WERI-Rb-1 (cell line): ENCODE results near the gene BCAS3.

Experiments used
- DNase-seq: peaks from one replicate; pipeline ENCODE4 v3.0.0-alpha.2; 2020
- H3K27ac ChIP-seq: fragments of 250-450 bp; sonication (Bioruptor Pico); 2 replicates; pipeline ENCODE4 v1.5.1; 2020; ENCODE audit warnings: mild to moderate bottlenecking, moderate library complexity
- H3K27me3 ChIP-seq: fragments of 250-450 bp; sonication (Bioruptor Pico); 2 replicates; pipeline ENCODE4 v1.5.1; 2021; ENCODE audit warnings: mild to moderate bottlenecking, low read depth, moderate library complexity; ENCODE audit not compliant: insufficient read depth, severe bottlenecking
- H3K36me3 ChIP-seq: fragments of 250-450 bp; sonication (Bioruptor Pico); 2 replicates; pipeline ENCODE4 v1.5.1; 2020; ENCODE audit warnings: mild to moderate bottlenecking, moderate library complexity
- H3K4me3 ChIP-seq: 2 replicates; pipeline ENCODE4 v1.5.1; 2011; ENCODE audit warnings: low read depth, mild to moderate bottlenecking, control low read depth, low read length
- H3K9me3 ChIP-seq: fragments of 250-450 bp; sonication (Bioruptor Pico); 2 replicates; pipeline ENCODE4 v1.5.1; 2021; ENCODE audit warnings: mild to moderate bottlenecking, moderate library complexity; ENCODE audit not compliant: severe bottlenecking
- TF ChIP-seq, protein P1 (sequence below): IDR thresholded peaks from 2 replicates; pipeline ENCODE4 v1.5.1; 2011; ENCODE audit warnings: low read depth, mild to moderate bottlenecking, control low read depth, inconsistent platforms, low read length

BCAS3 gene

DNA sequence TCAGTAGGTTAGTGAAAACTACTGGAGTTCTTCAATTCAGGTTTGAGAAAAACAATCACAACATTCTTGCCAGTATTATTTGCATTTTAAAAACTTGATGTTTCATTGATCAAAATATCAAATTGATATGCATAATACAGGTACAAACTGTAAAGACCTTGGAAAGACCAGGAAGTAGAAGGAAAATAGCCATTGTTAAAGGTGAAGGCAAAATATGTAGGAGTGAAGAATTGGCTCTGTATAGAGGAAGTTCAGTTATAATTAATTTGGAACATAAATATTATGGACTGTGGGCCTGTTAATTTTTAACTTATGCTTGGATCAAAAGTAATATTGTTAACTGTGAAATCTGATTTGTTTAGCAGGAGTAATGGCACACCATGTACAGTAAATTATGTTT is 112.6 kb downstream of the BCAS3 start:
- Histone ChIP-seq H3K4me3 (no peak overlapping the region), H3K9me3 (no peaks in the 10 kb centered on the region), H3K27me3 (no peaks in the 10 kb centered on the region), H3K27ac (no peak overlapping the region), H3K36me3 (no peaks in the 10 kb centered on the region)
- TF ChIP-seq, protein P1, sequence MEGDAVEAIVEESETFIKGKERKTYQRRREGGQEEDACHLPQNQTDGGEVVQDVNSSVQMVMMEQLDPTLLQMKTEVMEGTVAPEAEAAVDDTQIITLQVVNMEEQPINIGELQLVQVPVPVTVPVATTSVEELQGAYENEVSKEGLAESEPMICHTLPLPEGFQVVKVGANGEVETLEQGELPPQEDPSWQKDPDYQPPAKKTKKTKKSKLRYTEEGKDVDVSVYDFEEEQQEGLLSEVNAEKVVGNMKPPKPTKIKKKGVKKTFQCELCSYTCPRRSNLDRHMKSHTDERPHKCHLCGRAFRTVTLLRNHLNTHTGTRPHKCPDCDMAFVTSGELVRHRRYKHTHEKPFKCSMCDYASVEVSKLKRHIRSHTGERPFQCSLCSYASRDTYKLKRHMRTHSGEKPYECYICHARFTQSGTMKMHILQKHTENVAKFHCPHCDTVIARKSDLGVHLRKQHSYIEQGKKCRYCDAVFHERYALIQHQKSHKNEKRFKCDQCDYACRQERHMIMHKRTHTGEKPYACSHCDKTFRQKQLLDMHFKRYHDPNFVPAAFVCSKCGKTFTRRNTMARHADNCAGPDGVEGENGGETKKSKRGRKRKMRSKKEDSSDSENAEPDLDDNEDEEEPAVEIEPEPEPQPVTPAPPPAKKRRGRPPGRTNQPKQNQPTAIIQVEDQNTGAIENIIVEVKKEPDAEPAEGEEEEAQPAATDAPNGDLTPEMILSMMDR: no peak
- no peak for DNase-seq

DNA sequence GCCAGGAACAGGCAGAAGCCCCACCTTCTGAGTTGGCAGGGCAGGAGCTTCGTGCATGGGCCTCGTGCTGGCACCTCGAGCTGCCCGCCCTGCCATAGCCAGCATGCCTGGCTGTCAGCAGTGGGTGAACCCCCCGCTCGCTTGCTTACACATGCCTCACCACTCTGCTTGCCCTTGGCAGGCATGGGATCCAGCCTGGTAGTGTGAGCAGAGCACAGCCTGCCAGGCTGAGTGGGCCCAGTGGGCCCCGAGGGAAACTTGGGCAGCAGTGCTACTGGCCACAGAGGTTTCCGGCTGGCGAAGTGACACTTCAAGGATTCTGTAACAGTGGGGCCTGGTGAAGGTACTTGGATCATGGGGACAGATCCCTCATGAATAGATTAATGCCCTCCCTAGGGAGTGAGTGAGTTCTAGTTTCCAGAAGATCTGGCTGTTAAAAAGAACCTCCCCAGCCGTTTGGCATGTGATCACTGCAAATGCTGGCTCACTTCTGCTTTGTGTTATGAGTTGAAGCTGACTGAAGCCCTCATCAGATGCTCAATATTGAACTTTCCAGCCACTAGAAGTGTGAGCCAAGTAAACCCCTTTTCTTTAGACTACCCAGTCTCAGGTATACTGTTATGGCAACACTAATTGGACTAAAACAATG is 114.7 kb downstream of the BCAS3 start:
- TF ChIP-seq, protein P1: no peak
- H3K4me3 ChIP-seq: no peak overlapping the region
- H3K36me3 ChIP-seq: no peaks in the 10 kb centered on the region
- no peak for DNase-seq
- H3K27ac ChIP-seq: no peak overlapping the region
- no peaks in the 10 kb centered on the region for H3K27me3 ChIP-seq
- H3K9me3 ChIP-seq: no peaks in the 10 kb centered on the region

DNA sequence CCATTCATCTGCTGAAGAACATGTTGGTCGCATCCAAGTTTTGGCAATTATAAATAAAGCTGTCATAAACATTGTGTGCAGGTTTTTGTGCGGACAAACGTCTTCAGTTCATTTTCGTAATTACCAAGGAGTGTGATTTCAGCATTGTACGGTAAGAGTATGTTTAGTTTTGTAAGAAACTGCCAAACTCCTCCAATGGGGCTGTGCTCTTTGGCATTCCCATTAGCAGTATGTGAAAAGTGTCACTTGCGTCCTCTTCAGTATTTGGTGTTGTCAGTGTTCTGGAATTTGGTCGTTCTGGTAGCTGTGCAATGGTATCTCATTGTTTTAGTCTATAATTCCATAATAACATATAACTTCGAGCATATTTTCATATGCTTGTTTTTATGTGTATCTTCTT is 120.9 kb downstream of the BCAS3 start:
- H3K36me3 ChIP-seq: no peaks in the 10 kb centered on the region
- H3K27me3 ChIP-seq: no peaks in the 10 kb centered on the region
- TF ChIP-seq, protein P1: no peak
- no peak overlapping the region for H3K27ac ChIP-seq
- no peak for DNase-seq
- H3K4me3 ChIP-seq: no peak overlapping the region
- no peaks in the 10 kb centered on the region for H3K9me3 ChIP-seq

DNA sequence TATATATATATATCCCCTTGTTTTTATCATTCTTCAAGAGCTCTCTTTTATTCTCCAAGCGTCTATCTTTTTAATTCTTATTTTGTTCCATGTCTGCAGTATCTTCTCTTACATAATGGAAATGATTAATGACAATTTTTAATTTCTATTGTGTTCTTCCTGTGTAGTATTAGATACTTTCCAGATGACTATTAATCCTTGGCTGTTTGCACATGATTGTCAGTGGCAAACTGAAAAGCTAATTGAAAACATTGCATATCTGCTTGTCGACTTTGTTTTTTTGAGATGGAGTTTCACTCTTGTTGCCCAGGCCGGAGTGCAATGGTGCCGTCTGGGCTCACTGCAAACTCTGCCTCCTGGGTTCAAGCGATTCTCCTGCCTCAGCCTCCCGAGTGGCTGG is 124.7 kb downstream of the BCAS3 start:
- H3K27me3 ChIP-seq: no peaks in the 10 kb centered on the region
- no peaks in the 10 kb centered on the region for H3K36me3 ChIP-seq
- no peak overlapping the region for H3K27ac ChIP-seq
- TF ChIP-seq, protein P1: no peak
- H3K9me3 ChIP-seq: no peaks in the 10 kb centered on the region
- H3K4me3 ChIP-seq: no peak overlapping the region
- DNase-seq: no peak

DNA sequence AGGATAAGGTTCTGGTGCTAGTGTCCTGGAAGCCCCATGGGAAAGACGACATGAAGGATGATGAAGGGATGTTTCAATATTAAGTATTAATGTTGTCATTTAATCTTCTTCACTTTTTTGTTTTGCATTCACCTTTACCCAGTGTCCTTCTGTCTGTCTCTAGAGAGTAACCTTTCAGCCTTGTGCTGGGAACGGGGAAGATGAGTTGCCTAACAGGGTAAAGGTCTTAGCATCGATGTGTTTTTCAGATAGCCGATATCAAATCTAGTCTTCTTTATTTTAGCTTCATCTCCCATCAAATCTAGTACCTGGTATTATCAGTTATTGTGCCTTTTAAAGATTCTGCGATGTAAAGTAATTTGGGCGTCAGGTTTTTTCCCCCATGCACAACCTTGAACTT is 125.4 kb downstream of the BCAS3 start:
- Histone ChIP-seq H3K36me3 (no peaks in the 10 kb centered on the region), H3K27me3 (no peaks in the 10 kb centered on the region), H3K9me3 (no peaks in the 10 kb centered on the region), H3K4me3 (no peak overlapping the region), H3K27ac (no peak overlapping the region)
- TF ChIP-seq, protein P1: no peak
- no peak for DNase-seq

DNA sequence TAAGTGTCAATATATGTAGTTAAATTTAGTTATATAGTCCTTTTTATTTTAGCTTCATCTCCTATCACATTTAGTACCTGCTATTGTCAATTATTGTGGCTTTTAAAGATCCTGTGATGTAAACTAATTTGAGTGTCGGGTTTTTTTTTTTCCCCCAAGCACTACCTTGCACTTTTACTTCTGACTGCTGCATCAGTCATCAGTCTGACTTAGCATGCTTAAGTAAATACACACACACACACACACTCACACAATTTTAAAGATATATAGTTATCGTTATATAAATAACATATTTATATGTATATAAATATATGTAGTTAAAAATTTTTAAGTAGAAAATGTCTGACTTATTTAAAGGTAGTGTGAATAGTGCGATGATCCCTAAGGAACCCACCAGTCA is 127.2 kb downstream of the BCAS3 start:
- Histone ChIP-seq H3K27me3 (no peaks in the 10 kb centered on the region), H3K9me3 (no peaks in the 10 kb centered on the region)

More for the DNA sequence above, 127.2 kb downstream of the BCAS3 start:
- DNase-seq: no peak
- TF ChIP-seq, protein P1: no peak
- Histone ChIP-seq H3K27ac (no peak overlapping the region), H3K36me3 (no peaks in the 10 kb centered on the region), H3K4me3 (no peak overlapping the region)
